MCF 10A (cell line): ENCODE data around the gene ZNF799. TPM values are rescaled to one million over a fixed set of nuclear protein-coding genes. Genes with fewer than 3 reads are reported as not detected.
"Not testable (repeated sequence)": the region's sequence is repeated elsewhere in the genome, so short reads cannot be mapped to it uniquely, and the experiment has no call there.

Source experiments
- BruUV-seq: library from RNA; stranded (reverse); fragments of 400-500 nt; replicated peaks from 2 replicates; lab custom pipeline; 2021; lab: Mats Ljungman, UMichigan
- CTCF ChIA-PET: fragments of 300-600 bp; sonication (Branson Sonifier 250); formaldehyde crosslinking; extraction: SDS; loops from one replicate; lab custom pipeline; 2021; ENCODE audit warnings: antibody characterized with exemption, inconsistent platforms; lab: Yijun Ruan, JAX
- POLR2A ChIA-PET: fragments of 300-600, 350-650 bp; sonication (Branson Sonifier 250); formaldehyde crosslinking; extraction: SDS; loops from one replicate; lab custom pipeline; 2020; ENCODE audit warnings: antibody characterized with exemption, inconsistent platforms; lab: Yijun Ruan, JAX
- DNase-seq: peaks from one replicate; pipeline ENCODE4 v3.0.0-alpha.2; 2018; ENCODE audit not compliant: unreplicated experiment
- H3K27ac Mint-ChIP-seq: one replicate; pipeline ENCODE4 v1.8.0; 2022; ENCODE audit warnings: mild to moderate bottlenecking, low read depth, mixed read lengths; ENCODE audit not compliant: unreplicated experiment
- H3K27me3 Mint-ChIP-seq: one replicate; pipeline ENCODE4 v1.8.0; 2022; ENCODE audit warnings: mixed read lengths; ENCODE audit not compliant: insufficient read depth, unreplicated experiment
- H3K36me3 Mint-ChIP-seq: one replicate; pipeline ENCODE4 v1.8.0; 2022; ENCODE audit warnings: mild to moderate bottlenecking, moderate library complexity, mixed read lengths; ENCODE audit not compliant: insufficient read depth, unreplicated experiment
- H3K4me1 Mint-ChIP-seq: one replicate; pipeline ENCODE4 v1.8.0; 2022; ENCODE audit warnings: mixed read lengths; ENCODE audit not compliant: insufficient read depth, unreplicated experiment
- H3K4me3 Mint-ChIP-seq: one replicate; pipeline ENCODE4 v1.8.0; 2022; ENCODE audit warnings: mild to moderate bottlenecking, moderate library complexity, mixed read lengths; ENCODE audit not compliant: unreplicated experiment
- H3K9me3 Mint-ChIP-seq: one replicate; pipeline ENCODE4 v1.8.0; 2022; ENCODE audit warnings: mixed read lengths; ENCODE audit not compliant: unreplicated experiment
- intact Hi-C: fragments of 100-400 bp; cut with micrococcal nuclease; formaldehyde crosslinking; loops from 2 replicates; pipeline ENCODE4 v1.14.1; 2022
- total RNA-seq: library from RNA; stranded (reverse); gene quantifications from 2 replicates; pipeline ENCODE4 v1.2.3, GENCODE V29; 2022
- TF ChIP-seq, protein P1 (sequence below): fragments of 200-600 bp; IDR thresholded peaks from one replicate; pipeline ENCODE4 v1.8.0; 2022; ENCODE audit warnings: antibody characterized with exemption, mild to moderate bottlenecking; ENCODE audit not compliant: unreplicated experiment

The ZNF799 gene
- total RNA-seq, 1 experiment from 2014 or later, result 1.8 TPM

DNA sequence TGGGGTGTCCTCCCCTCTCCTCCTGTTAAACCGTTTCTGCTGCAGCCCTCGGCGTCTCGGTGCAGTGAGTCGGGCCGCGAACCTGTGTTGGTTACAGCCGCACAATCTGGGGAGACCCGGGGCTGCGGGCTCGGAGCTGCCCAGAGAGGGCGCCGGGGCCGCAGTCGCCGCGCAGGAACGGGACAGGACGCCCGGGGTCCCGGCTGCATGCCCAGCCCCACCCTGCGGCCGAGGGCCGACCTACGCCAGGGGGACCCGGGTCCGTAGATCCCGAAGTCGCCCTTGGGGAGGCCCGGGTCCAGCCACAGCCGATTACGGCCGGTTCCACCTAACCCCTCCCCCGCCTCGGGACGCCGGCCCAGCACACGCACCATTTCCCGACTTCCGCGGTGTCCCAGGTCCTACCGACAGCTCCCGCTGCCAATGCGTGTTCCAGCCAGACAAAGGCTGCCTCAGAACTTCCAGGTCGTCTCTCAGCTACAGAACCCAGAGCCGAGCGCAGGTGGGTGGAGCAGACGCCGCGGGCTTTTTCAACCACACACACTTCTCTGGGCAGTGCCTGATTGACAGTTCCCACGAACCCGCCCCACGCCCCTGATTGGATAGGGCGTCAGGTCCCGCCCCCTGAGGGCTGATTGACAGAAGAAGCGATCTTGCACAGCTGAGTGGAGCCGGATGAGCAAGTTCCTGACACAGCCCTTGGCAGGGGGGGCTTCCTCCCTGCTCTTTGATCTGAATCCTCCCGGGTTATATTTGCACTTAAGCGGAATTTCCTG, 39.7 kb upstream of the ZNF799 start, which contains the start of gene ZNF443:
TSS of gene ZNF443 (minus strand) at position 481 of the 776 bp plus-strand sequence. CDS start at position 374, 107 bp downstream.
- H3K4me3 Mint-ChIP-seq, result peak within 1 kb of the TSS; percentile 92
- ChIA-PET POLR2A (interaction anchor here (0.6 to 4.6 kb wide), 14 partner anchors 9 to 1288 kb away, joined by 3 to 21 read pairs (median 3); partner anchors contain the start of genes DHPS, ZNF44, ZNF490 and ZNF563), CTCF (interaction anchor here (0.5 to 1.5 kb wide), 4 partner anchors 190 to 1712 kb away, joined by 3 read pairs; no protein-coding TSS in a partner anchor)
- H3K27me3 Mint-ChIP-seq, result no peaks in the 10 kb centered on the region
- peaks cover 26% of the 10 kb centered on the region for H3K9me3 Mint-ChIP-seq
- BruUV-seq, result no TSS peak
- peak; percentile 99 for DNase-seq
- intact Hi-C loops, result loop anchor here (2.0 to 5.0 kb wide), 4 partner anchors 40 to 170 kb away; partner anchors contain the start of genes ZNF44, ZNF490, ZNF709 and ZNF791
- TF ChIP-seq, protein P1, sequence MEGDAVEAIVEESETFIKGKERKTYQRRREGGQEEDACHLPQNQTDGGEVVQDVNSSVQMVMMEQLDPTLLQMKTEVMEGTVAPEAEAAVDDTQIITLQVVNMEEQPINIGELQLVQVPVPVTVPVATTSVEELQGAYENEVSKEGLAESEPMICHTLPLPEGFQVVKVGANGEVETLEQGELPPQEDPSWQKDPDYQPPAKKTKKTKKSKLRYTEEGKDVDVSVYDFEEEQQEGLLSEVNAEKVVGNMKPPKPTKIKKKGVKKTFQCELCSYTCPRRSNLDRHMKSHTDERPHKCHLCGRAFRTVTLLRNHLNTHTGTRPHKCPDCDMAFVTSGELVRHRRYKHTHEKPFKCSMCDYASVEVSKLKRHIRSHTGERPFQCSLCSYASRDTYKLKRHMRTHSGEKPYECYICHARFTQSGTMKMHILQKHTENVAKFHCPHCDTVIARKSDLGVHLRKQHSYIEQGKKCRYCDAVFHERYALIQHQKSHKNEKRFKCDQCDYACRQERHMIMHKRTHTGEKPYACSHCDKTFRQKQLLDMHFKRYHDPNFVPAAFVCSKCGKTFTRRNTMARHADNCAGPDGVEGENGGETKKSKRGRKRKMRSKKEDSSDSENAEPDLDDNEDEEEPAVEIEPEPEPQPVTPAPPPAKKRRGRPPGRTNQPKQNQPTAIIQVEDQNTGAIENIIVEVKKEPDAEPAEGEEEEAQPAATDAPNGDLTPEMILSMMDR, result no peak
- H3K4me1 Mint-ChIP-seq, result no peaks in the 10 kb centered on the region
- H3K36me3 Mint-ChIP-seq, result no peaks in the 10 kb centered on the region
- peak within 1 kb of the TSS; percentile 72 for H3K27ac Mint-ChIP-seq

DNA sequence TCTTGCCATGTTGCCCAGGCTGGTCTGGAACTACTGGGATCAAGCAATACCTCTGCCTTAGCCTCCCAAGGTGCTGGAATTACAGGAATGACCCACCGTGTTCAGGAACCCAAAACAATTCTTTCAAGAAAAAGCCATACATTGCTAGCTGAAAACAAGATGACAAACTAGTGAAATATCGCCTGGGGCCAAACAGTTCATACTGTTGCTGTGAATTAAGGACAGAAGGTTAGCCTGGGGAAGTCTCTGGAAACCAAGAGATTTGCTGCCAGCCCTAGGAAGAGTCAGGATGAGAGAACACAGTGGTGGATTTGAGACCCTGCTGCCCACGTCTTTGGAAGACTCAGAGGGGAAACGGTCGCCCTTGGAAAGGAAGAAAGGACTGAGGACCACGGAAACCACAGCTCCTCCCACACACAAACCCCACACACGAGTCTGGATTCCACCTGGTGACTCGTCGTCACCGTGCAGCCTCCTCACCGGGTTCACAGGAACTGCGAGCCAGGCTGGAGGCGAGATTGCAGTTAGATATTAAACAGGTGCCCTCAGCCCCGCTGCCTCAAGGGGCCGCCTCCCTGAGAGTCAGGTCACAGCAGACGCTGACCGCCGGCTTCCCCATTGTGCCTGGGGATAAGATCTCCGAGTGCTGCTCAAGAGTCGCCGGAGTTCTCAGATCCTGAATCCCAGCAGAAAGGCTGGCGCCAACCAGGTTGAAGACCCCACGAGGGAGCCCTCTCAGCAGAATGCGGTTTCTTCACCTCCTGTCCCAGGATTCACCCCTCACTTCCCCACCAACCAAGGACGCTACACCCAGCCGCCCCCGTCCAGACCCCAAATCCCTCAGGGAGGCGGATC, 38.8 kb upstream of the ZNF799 start:
- H3K4me3 Mint-ChIP-seq, result peak overlapping the region; percentile 92
- BruUV-seq, result TSS peak; percentile 21
- DNase-seq, result peak; percentile 33
- peaks cover 32% of the 10 kb centered on the region for H3K9me3 Mint-ChIP-seq
- intact Hi-C loops, result loop anchor here (2.0 to 5.0 kb wide), 4 partner anchors 39 to 171 kb away; partner anchors contain the start of genes ZNF44, ZNF490, ZNF709 and ZNF791
- ChIA-PET POLR2A (interaction anchor here (1.0 to 4.6 kb wide), 9 partner anchors 37 to 276 kb away, joined by 3 to 21 read pairs (median 4); partner anchors contain the start of genes ZNF44, ZNF490, ZNF563 and ZNF791), CTCF (interaction anchor here (0.6 to 1.5 kb wide), 4 partner anchors 14 to 516 kb away, joined by 3 read pairs; no protein-coding TSS in a partner anchor)
- peak overlapping the region; percentile 72 for H3K27ac Mint-ChIP-seq
- not testable (repeated sequence) for H3K4me1 Mint-ChIP-seq, H3K36me3 Mint-ChIP-seq, H3K27me3 Mint-ChIP-seq

DNA sequence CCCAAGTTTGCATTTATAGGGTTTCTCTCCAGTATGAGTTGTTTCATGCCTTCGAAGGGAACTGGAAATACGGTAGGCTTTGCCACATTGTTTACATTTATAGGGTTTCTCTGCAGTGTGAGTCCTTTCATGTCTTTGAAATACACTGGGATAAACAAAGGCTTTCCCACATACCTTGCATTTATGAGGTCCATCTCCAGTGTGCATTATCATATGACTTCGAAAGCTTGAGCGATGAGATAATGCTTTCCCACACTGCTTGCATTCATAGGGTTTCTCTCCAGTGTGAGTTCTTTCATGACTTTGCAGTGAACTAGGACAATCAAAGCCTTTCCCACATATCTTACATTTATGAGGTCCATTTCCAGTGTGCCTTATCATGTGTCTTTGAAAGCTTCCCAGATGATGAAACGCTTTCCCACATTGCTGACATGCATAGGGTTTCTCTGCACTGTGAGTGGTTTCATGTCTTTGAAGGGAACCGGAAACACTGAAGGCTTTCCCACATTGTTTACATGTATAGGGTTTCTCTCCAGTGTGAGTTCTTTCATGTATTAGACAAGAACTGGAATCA, 29.7 kb upstream of the ZNF799 start:
- H3K9me3 Mint-ChIP-seq, result peaks cover 27% of the 10 kb centered on the region
- H3K4me1 Mint-ChIP-seq, H3K36me3 Mint-ChIP-seq, intact Hi-C loops, H3K27me3 Mint-ChIP-seq, CTCF ChIA-PET, H3K4me3 Mint-ChIP-seq, H3K27ac Mint-ChIP-seq, BruUV-seq, DNase-seq, POLR2A ChIA-PET: not testable (repeated sequence)

DNA sequence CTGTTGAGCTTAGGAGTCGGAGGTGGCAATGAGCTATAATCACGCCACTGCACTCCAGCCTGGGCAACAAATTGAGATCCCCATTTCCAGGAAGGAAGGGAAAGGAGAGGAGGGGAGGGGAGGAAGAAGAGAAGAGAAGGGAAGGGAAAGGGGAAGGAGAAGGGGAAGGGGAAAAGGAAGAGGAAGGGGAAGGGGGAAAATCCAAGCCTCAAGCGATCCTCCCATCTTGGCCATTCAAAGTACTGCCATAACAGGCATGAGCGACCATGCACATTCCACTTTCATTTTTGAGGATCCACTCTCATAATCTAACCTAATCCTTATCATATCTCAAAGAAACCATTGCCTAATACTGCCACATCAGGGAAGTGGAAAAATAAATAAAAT, 24.8 kb upstream of the ZNF799 start:
- no TSS peak for BruUV-seq
- no peak for DNase-seq
- ChIA-PET CTCF (interaction anchor here (1.2 kb wide), 1 partner anchor 14 kb away, joined by 3 read pairs; no protein-coding TSS in a partner anchor), POLR2A (interaction anchor here (0.7 kb wide), 1 partner anchor 25 kb away, joined by 4 read pairs; the partner anchor contains the start of gene ZNF799)
- Mint-ChIP-seq H3K4me3 (no peak overlapping the region), H3K27ac (no peak overlapping the region), H3K9me3 (peaks cover 6% of the 10 kb centered on the region), H3K4me1 (no peaks in the 10 kb centered on the region), H3K27me3 (no peaks in the 10 kb centered on the region), H3K36me3 (no peaks in the 10 kb centered on the region)
- intact Hi-C loops, result no loop called here
- TF ChIP-seq, protein P1, result no peak
